ENCODE measurements around the gene SFTPB.

Gene SFTPB

DNA sequence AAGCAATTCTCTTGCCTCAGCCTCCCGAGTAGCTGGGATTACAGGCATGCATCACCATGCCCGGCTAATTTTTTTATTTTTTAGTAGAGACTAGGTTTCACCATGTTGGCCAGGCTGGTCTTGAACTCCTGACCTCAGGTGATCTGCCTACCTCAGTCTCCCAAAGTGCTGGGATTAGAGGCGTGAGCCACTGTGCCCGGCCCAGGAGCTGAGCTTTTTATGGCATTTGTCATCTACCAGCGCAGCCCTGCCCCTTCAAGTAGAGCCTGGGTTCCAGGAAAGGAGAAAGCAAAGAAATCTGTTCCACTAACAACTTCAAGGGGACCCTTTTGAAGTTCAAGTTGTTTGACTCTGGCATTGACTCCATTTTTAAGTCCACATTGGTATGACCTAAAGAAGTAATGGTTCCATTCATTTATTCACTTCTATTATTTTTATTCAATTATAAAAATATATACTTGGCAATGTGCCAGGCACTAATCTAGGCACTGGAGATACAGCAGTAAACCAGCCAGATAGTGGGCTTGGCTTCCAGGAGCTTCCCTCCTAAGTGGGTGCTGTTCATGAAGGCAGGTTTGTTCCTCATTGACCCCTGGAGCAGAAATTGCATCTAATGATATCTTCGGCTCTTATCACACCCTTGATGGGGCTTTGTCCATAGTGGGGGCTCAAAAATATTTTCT lies 8.0 kb upstream of the SFTPB start:
- no peak overlapping the region for H2AK5ac ChIP-seq (ENCODE audit: low read depth, low read length)
- no peak overlapping the region for H4K8ac ChIP-seq (ENCODE audit: low read depth, low read length)
- no peak overlapping the region for H2BK15ac ChIP-seq (ENCODE audit: low read length)
- no peak overlapping the region for H3K18ac ChIP-seq (ENCODE audit: low read length)
- H3K79me1 ChIP-seq (ENCODE audit: low read depth, low read length), result no peaks in the 10 kb centered on the region
- no peak overlapping the region for H3K9ac ChIP-seq (ENCODE audit: low read depth, low read length, poor library complexity)
- H3K36me3 ChIP-seq (replicated peaks in 1 of 2; ENCODE audit: control insufficient read depth in 2 of 2, insufficient read depth in 2 of 2, low read length in 2 of 2), result no peaks in the 10 kb centered on the region
- H4K91ac ChIP-seq (ENCODE audit: low read depth, low read length, poor library complexity), result no peak overlapping the region
- no peak overlapping the region for H2BK12ac ChIP-seq (ENCODE audit: low read length)
- no CpG with 5 or more reads among the region's 6 CpGs for WGBS, 2 donors (ENCODE audit: extremely low coverage in 2 of 2, insufficient read length in 2 of 2, insufficient replicate concordance in 1 of 2)
- no peak overlapping the region for H3K4me3 ChIP-seq (ENCODE audit: low read length in 2 of 2)
- H3K4me1 ChIP-seq (ENCODE audit: control insufficient read depth in 2 of 2, insufficient read depth in 1 of 2, low read depth in 1 of 2, low read length in 2 of 2), result no peaks in the 10 kb centered on the region
- no peak overlapping the region for H3K14ac ChIP-seq (ENCODE audit: low read length)
- H3K4me2 ChIP-seq (ENCODE audit: insufficient read depth, low read length, poor library complexity, severe bottlenecking), result no peak overlapping the region
- H2BK5ac ChIP-seq (ENCODE audit: low read length), result no peak overlapping the region
- H3K23ac ChIP-seq (ENCODE audit: low read depth, low read length, poor library complexity), result no peak overlapping the region
- no peak overlapping the region for H3K4ac ChIP-seq (ENCODE audit: low read length)
- H3K27ac ChIP-seq (replicated peaks; ENCODE audit: low read length), result no peak overlapping the region
- H2AFZ ChIP-seq (ENCODE audit: low read length), result no peak overlapping the region
- H3K9me3 ChIP-seq (replicated peaks in 1 of 2; ENCODE audit: control insufficient read depth in 2 of 2, insufficient read depth in 1 of 2, low read depth in 1 of 2, low read length in 2 of 2), result no peaks in the 10 kb centered on the region
- peaks cover 0 to 21% (median 0%) of the 10 kb centered on the region in 3 experiments for H3K27me3 ChIP-seq (ENCODE audit: control insufficient read depth in 3 of 3, insufficient read depth in 3 of 3, low read depth in 1 of 3, low read length in 3 of 3)
- no peak overlapping the region for H2BK120ac ChIP-seq (ENCODE audit: low read depth, low read length)
- no peak for DNase-seq (ENCODE audit: low spot score)

DNA sequence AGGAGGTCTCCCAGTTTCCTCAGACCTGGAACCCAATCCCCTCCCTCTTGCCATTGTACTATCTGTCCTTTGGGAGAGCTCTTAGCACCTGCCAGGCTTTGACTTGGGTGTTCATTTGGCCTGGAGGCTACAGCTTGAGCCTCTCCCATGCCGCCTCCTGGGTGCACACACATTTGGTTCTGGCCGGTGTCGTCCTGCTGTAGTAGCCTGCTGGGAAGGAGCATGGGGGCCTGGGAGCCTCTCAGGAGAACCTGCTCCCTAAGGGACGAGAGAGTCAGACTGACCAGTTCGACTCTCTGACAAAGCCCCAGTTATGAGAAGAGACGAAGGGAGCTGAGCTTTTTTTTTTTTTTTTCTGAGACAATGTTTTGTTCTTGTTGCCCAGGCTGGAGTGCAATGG lies 7.4 kb upstream of the SFTPB start:
- Histone ChIP-seq H3K9me3 (replicated peaks in 1 of 2; ENCODE audit: control insufficient read depth in 2 of 2, insufficient read depth in 1 of 2, low read depth in 1 of 2, low read length in 2 of 2) (no peaks in the 10 kb centered on the region), H3K4me1 (ENCODE audit: control insufficient read depth in 2 of 2, insufficient read depth in 1 of 2, low read depth in 1 of 2, low read length in 2 of 2) (no peaks in the 10 kb centered on the region), H2BK5ac (ENCODE audit: low read length) (no peak overlapping the region), H3K79me1 (ENCODE audit: low read depth, low read length) (no peaks in the 10 kb centered on the region), H3K27me3 (ENCODE audit: control insufficient read depth in 3 of 3, insufficient read depth in 3 of 3, low read depth in 1 of 3, low read length in 3 of 3) (peaks cover 0 to 19% (median 0%) of the 10 kb centered on the region in 3 experiments), H3K4ac (ENCODE audit: low read length) (no peak overlapping the region), H3K27ac (replicated peaks; ENCODE audit: low read length) (no peak overlapping the region), H4K91ac (ENCODE audit: low read depth, low read length, poor library complexity) (no peak overlapping the region), H2AK5ac (ENCODE audit: low read depth, low read length) (no peak overlapping the region), H3K9ac (ENCODE audit: low read depth, low read length, poor library complexity) (no peak overlapping the region), H2AFZ (ENCODE audit: low read length) (no peak overlapping the region), H3K4me2 (ENCODE audit: insufficient read depth, low read length, poor library complexity, severe bottlenecking) (no peak overlapping the region), H2BK12ac (ENCODE audit: low read length) (no peak overlapping the region), H3K18ac (ENCODE audit: low read length) (no peak overlapping the region), H3K14ac (ENCODE audit: low read length) (no peak overlapping the region), H2BK15ac (ENCODE audit: low read length) (no peak overlapping the region), H3K4me3 (ENCODE audit: low read length in 2 of 2) (no peak overlapping the region), H4K8ac (ENCODE audit: low read depth, low read length) (no peak overlapping the region), H3K36me3 (replicated peaks in 1 of 2; ENCODE audit: control insufficient read depth in 2 of 2, insufficient read depth in 2 of 2, low read length in 2 of 2) (no peaks in the 10 kb centered on the region), H2BK120ac (ENCODE audit: low read depth, low read length) (no peak overlapping the region), H3K23ac (ENCODE audit: low read depth, low read length, poor library complexity) (no peak overlapping the region)
- no CpG with 5 or more reads among the region's 6 CpGs for WGBS, 2 donors (ENCODE audit: extremely low coverage in 2 of 2, insufficient read length in 2 of 2, insufficient replicate concordance in 1 of 2)
- DNase-seq (ENCODE audit: low spot score), result no peak

DNA sequence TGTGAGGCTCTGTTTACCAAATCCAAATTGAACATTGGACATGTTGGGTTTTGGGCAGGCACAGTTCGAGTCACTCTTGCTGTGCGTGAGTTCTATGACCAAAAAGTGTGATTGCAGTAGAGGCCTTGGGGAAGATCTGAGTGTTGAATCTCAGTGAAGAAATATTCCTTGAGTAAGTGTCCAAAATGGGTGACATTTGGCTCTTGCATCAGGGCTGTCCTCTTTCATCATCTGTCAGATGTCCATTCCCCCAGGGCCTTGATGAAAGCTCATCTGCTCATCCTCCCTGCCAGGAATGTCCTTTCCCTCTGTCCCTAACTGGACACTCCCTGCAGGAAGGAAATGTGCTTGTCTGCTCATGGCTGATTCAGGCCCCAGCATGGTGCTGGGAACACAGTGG lies 6.4 kb upstream of the SFTPB start:
- Histone ChIP-seq H3K9me3 (replicated peaks in 1 of 2; ENCODE audit: control insufficient read depth in 2 of 2, insufficient read depth in 1 of 2, low read depth in 1 of 2, low read length in 2 of 2) (no peaks in the 10 kb centered on the region), H3K27ac (replicated peaks; ENCODE audit: low read length) (no peak overlapping the region), H3K36me3 (replicated peaks in 1 of 2; ENCODE audit: control insufficient read depth in 2 of 2, insufficient read depth in 2 of 2, low read length in 2 of 2) (no peaks in the 10 kb centered on the region), H2BK12ac (ENCODE audit: low read length) (no peak overlapping the region), H2AK5ac (ENCODE audit: low read depth, low read length) (no peak overlapping the region), H2BK5ac (ENCODE audit: low read length) (no peak overlapping the region), H3K4me3 (ENCODE audit: low read length in 2 of 2) (no peak overlapping the region), H3K4ac (ENCODE audit: low read length) (no peak overlapping the region), H4K91ac (ENCODE audit: low read depth, low read length, poor library complexity) (no peak overlapping the region), H3K9ac (ENCODE audit: low read depth, low read length, poor library complexity) (no peak overlapping the region), H2BK15ac (ENCODE audit: low read length) (no peak overlapping the region), H2BK120ac (ENCODE audit: low read depth, low read length) (no peak overlapping the region), H3K18ac (ENCODE audit: low read length) (no peak overlapping the region), H4K8ac (ENCODE audit: low read depth, low read length) (no peak overlapping the region), H3K4me1 (ENCODE audit: control insufficient read depth in 2 of 2, insufficient read depth in 1 of 2, low read depth in 1 of 2, low read length in 2 of 2) (no peaks in the 10 kb centered on the region), H3K27me3 (ENCODE audit: control insufficient read depth in 3 of 3, insufficient read depth in 3 of 3, low read depth in 1 of 3, low read length in 3 of 3) (peaks cover 0 to 14% (median 0%) of the 10 kb centered on the region in 3 experiments), H3K4me2 (ENCODE audit: insufficient read depth, low read length, poor library complexity, severe bottlenecking) (no peak overlapping the region), H3K23ac (ENCODE audit: low read depth, low read length, poor library complexity) (no peak overlapping the region), H2AFZ (ENCODE audit: low read length) (no peak overlapping the region), H3K79me1 (ENCODE audit: low read depth, low read length) (no peaks in the 10 kb centered on the region), H3K14ac (ENCODE audit: low read length) (no peak overlapping the region)
- no peak for DNase-seq (ENCODE audit: low spot score)
- WGBS, 2 donors (ENCODE audit: extremely low coverage in 2 of 2, insufficient read length in 2 of 2, insufficient replicate concordance in 1 of 2), result no CpG with 5 or more reads among the region's 2 CpGs

DNA sequence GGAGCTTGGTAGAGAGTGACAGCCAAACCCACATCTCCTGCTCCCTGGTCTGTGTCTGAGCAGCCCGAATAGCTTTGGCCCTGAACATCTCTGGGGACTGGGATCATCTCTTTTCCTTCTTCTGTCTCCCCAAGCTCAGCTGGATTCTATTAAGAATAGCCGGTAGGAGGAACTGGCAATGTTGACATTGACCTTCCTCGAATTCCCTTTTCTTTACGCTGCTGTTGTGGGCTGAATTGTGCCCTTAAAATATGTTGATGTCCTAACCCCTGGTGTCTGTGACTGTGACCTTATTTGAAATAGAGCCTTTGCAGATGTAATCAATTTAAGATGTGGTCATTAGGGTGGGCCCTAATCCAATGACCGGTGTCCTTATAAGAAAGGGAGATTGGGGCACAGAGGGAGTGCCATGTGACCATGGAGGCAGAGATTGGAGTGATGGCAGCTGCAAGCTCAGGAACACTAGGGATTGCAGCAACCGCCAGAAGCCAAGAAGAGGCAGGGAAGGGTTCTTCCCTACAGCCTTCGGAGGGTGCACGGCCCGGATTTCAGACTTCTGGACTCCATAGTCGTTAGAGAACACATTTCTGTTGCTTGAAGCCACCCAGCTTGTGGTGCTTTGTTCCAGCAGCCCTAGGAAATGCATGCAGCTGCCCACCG lies 5.8 kb upstream of the SFTPB start:
- no peak overlapping the region for H2AK5ac ChIP-seq (ENCODE audit: low read depth, low read length)
- no peak overlapping the region for H4K91ac ChIP-seq (ENCODE audit: low read depth, low read length, poor library complexity)
- no peak overlapping the region for H2AFZ ChIP-seq (ENCODE audit: low read length)
- H3K18ac ChIP-seq (ENCODE audit: low read length), result no peak overlapping the region
- H3K14ac ChIP-seq (ENCODE audit: low read length), result no peak overlapping the region
- DNase-seq (ENCODE audit: low spot score), result no peak
- H3K27ac ChIP-seq (replicated peaks; ENCODE audit: low read length), result no peak overlapping the region
- no peak overlapping the region for H3K4me2 ChIP-seq (ENCODE audit: insufficient read depth, low read length, poor library complexity, severe bottlenecking)
- H2BK5ac ChIP-seq (ENCODE audit: low read length), result no peak overlapping the region
- no peaks in the 10 kb centered on the region for H3K36me3 ChIP-seq (replicated peaks in 1 of 2; ENCODE audit: control insufficient read depth in 2 of 2, insufficient read depth in 2 of 2, low read length in 2 of 2)
- H3K9me3 ChIP-seq (replicated peaks in 1 of 2; ENCODE audit: control insufficient read depth in 2 of 2, insufficient read depth in 1 of 2, low read depth in 1 of 2, low read length in 2 of 2), result no peaks in the 10 kb centered on the region
- H2BK12ac ChIP-seq (ENCODE audit: low read length), result no peak overlapping the region
- no peaks in the 10 kb centered on the region for H3K4me1 ChIP-seq (ENCODE audit: control insufficient read depth in 2 of 2, insufficient read depth in 1 of 2, low read depth in 1 of 2, low read length in 2 of 2)
- H3K27me3 ChIP-seq (ENCODE audit: control insufficient read depth in 3 of 3, insufficient read depth in 3 of 3, low read depth in 1 of 3, low read length in 3 of 3), result peaks cover 0 to 14% (median 0%) of the 10 kb centered on the region in 3 experiments
- H2BK15ac ChIP-seq (ENCODE audit: low read length), result no peak overlapping the region
- no peak overlapping the region for H3K4me3 ChIP-seq (ENCODE audit: low read length in 2 of 2)
- H2BK120ac ChIP-seq (ENCODE audit: low read depth, low read length), result no peak overlapping the region
- H3K9ac ChIP-seq (ENCODE audit: low read depth, low read length, poor library complexity), result no peak overlapping the region
- WGBS, 2 donors (ENCODE audit: extremely low coverage in 2 of 2, insufficient read length in 2 of 2, insufficient replicate concordance in 1 of 2), result no CpG with 5 or more reads among the region's 11 CpGs
- H3K23ac ChIP-seq (ENCODE audit: low read depth, low read length, poor library complexity), result no peak overlapping the region
- no peaks in the 10 kb centered on the region for H3K79me1 ChIP-seq (ENCODE audit: low read depth, low read length)
- no peak overlapping the region for H4K8ac ChIP-seq (ENCODE audit: low read depth, low read length)
- H3K4ac ChIP-seq (ENCODE audit: low read length), result no peak overlapping the region
